T follicular helper cell (primary cell): ENCODE measurements around the gene MASP2.
"Not testable (repeated sequence)": the region's sequence is repeated elsewhere in the genome, so short reads cannot be mapped to it uniquely, and the experiment has no call there.

Source experiments
- DNase-seq: peaks from one replicate; pipeline ENCODE4 v3.0.0-alpha.2; 2020; ENCODE audit warnings: low read depth

Gene MASP2

GRCh38 chr1:10989920-10990516 is 57.0 kb downstream of the MASP2 start:
- not testable (repeated sequence) for DNase-seq

- DNase-seq = no peak
Measured at GRCh38 chr1:10989095-10989494, 57.9 kb downstream of the MASP2 start.

GRCh38 chr1:10987840-10988417 is 59.1 kb downstream of the MASP2 start:
- no peak for DNase-seq

- no peak for DNase-seq
Measured at GRCh38 chr1:10986525-10986890, 60.5 kb downstream of the MASP2 start.

- DNase-seq = no peak
Measured at GRCh38 chr1:10980841-10981727, 66.0 kb downstream of the MASP2 start.

GRCh38 chr1:10980094-10980577 is 66.9 kb downstream of the MASP2 start:
- no peak for DNase-seq

GRCh38 chr1:10979483-10979920 is 67.5 kb downstream of the MASP2 start:
- no peak for DNase-seq

GRCh38 chr1:10978719-10979118 is 68.3 kb downstream of the MASP2 start:
- no peak for DNase-seq
